Fibroblast of skin of scalp (primary cell): ENCODE results near the gene VAV2.

Experiments used
- DNase-seq: peaks from one replicate; pipeline ENCODE4 v3.0.0-alpha.2; 2013

Gene VAV2

DNA sequence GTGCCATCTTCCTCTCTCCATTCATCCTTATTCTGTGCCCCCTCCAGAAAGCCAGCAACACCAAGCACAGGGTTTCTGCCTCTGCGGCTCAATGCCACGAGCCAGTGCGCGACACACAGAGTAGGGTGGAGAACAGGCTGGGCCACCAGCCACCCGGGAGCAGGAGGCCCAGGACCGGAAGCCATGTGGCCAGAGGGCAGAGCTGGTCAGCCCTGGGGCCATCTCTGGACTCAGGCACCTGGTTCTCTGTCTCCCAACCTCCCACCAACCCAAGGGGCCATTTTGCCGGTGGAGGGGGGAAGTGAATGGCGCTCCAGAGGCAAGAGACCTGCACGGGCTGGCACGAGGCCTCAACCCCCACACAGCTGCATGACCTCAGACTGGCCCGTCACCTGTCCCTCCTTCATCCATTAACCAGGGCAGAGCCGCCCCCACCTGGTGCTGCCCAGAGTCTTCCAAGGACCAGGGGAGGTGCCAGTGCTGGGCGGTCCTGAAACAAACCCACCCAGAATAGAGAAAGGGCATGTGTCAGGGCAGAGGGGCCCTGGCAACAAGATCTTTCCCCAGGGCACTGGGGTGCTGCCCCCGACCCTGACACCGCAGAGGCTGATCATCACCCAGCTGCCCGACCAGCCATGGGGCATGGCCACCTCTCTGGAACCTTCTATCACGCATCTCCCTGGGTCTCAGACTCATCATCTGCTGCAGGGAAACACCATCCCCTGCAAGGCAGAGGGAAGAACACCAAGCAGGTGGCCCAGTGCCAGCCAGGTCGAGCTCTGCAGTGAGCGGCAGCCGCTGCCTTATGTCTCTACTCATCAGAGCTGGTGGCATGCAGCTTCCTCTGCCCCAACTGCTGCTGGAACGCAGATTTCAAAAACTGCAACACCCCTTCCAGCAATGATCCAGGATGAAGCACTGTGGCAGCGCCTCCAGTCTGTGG lies 11.9 kb downstream of the VAV2 start:
- DNase-seq: no peak

- DNase-seq: peak; percentile 64
Observed at GRCh38 chr9:133979273-133979920, 12.7 kb downstream of the VAV2 start.

GRCh38 chr9:133978899-133979272 lies 13.2 kb downstream of the VAV2 start:
- no peak for DNase-seq

- no peak for DNase-seq
Observed at GRCh38 chr9:133978226-133978898, 13.8 kb downstream of the VAV2 start.

DNA sequence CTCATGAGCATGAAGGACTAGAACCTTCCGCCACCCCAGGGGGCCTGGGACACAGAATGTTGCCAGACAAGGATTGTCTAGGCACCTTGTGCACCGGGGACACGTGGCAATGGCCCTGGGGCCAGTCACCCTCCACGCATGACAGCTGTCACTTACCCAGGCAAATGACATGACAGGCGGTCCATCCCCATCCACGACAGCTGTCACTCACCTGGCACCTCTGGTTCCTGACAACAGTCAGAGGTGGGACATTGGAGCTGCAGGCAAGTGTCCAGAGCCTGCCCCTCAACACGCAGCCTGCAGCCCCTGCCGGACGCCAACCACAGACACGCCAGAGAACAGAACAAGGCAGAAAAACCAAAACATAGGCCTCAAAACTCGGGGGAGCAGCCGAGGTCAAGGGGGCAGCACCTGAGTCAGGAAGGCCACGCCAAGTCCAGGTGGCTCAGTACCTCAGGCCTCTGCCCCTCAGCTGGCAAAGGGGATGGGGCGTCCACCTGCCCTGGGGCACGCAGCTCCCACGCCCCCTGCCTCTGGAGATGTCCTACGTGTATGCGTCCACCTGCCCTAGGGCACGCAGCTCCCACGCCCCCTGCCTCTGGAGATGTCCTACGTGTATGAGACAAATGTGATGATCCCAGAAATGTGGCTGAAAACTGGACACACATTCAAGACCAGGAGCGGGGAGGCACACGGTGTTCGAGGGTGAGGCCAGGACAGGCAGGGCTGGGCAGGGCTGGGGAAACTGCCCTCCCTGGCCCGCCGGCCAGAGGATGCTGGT lies 14.5 kb downstream of the VAV2 start:
- DNase-seq: no peak

DNA sequence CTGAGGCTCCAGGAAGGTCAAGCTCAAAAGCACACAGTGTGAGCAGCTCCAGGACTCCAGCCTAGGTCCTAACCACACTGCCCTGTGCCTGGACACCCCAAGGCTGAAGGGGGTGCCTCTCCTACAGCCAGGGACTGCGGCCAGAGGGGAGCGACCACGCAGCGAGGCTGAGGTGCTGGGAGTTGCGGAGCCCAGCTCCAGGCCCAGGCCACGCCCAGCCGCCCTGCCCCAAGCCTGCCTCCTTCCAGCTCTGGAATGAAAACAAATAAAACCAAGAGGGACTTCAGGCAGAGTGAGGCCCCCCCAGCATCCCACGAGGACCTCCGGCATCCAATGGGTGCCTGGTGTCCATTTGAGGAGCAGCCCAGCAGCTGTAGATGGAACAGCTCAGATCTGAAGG lies 15.2 kb downstream of the VAV2 start:
- DNase-seq: no peak

DNA sequence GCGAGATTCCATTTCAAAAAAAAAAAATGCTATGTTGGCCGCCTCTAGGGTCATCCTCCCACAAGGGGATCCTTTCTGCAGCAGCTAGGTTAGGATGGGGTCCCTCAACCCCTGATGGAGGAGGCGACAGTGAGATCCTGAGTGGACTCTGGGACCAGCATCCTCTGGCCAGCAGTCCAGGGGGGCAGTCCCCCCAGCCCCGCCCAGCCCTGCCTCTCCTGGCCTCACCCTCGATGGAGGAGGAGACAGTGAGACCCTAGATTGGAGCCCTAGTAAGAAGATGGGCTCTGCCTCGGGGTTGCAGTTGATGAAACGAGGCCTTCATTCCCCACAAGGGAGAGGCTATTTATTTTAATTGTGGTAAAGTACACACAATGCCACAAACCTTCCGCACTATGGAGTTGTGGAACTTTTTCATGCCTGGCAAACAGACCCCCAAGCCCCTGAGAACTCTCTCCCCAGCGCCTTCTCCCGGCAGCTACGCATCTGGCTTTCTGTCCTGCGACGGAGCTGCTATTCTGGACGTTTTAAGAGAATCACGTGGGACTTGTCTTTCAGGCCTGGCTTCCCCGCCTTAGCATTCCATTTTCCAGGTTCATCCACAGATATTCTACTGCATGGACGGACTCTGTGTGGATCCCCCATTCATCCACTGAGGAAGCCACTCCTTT lies 15.8 kb downstream of the VAV2 start:
- no peak for DNase-seq

- DNase-seq: no peak
Observed at GRCh38 chr9:133975511-133975910, 16.6 kb downstream of the VAV2 start.

- no peak for DNase-seq
Observed at GRCh38 chr9:133974631-133975341, 17.3 kb downstream of the VAV2 start.

- DNase-seq: no peak
Observed at GRCh38 chr9:133973791-133974630, 18.1 kb downstream of the VAV2 start.

- no peak for DNase-seq
Observed at GRCh38 chr9:133973111-133973790, 18.9 kb downstream of the VAV2 start.

- no peak for DNase-seq
Observed at GRCh38 chr9:133971981-133972941, 19.9 kb downstream of the VAV2 start.

GRCh38 chr9:133971121-133971951 lies 20.8 kb downstream of the VAV2 start:
- no peak for DNase-seq

DNA sequence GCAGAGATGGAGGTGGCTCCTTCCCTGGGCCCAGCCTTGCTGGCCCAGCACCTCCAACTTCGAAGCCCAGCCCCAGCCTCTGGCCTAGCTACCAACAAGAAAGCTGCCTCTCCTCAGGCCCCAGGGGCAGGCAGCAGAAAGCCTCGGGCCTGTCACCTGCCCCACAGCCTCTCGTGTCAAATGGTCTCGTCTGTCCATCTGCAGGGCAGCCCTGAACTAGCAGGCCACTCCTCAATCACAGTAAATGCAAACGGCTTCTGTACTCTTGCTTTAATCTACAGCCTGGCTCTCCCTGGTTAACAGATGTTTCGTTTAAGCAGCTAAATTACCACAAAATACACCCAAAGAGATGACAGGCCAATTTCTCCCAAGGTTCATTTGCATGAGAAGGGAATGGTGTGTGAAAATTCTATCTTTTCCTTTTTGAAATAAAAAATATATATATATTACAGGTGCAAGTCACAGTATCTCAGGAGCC lies 21.5 kb downstream of the VAV2 start:
- no peak for DNase-seq

DNA sequence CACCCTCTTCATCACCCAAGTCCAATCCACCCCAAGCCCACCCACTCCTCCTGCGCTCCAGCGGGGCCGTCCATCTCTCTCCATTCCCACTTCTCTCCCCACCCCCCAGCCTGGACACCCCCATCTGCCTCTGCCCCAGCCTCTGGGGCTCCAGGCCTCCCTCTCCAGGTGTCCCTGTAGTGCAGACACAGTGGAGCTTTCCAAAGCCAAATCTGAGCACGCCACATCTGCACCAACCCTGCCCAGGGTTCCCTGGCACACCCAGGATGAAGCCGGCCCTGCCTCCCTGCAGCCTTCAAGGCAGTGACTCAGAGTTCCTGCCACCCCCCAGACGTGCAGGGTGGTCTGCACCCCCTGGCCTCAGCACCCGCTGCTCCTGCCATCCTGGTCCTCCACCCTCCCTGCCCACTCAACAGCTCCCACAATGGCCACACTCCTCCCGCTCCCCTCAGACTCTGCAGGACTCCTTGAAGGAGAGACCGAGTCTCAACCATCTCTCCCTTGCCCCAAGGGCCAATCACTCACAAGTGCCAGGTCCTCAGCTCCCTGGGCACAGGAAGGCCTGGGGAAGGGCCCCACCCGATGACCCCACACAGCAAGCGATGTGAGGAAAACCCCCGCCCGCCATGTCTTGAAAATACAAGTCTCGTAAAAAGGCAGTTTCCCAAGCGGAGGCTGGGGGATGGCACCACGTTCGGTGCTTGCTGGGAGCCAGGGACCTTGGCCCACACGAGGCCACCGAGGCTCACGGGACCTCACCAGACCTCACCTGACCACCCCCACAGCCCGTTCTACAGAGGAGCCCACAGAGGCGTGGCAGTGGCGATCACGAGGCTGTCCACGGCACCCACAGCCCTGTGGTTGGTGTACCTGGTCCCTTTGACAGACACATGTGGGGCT lies 22.2 kb downstream of the VAV2 start:
- no peak for DNase-seq

GRCh38 chr9:133968966-133969617 lies 23.0 kb downstream of the VAV2 start:
- no peak for DNase-seq
